HCT116 (cell line): Measurements from ENCODE around the gene SNX3.

Experiments used
- CTCF ChIP-seq, 3 experiments: fragments of 200-600 bp in 1 of 3; sonication (generic) in 1 of 3; IDR thresholded peaks in 2 of 3; conservative IDR thresholded peaks in 1 of 3; 2 replicates each; pipeline ENCODE4 v1.5.1; 2012 to 2017; ENCODE audit warnings: low read depth in 2 of 3, low read length in 2 of 3, antibody characterized with exemption in 1 of 3, borderline replicate concordance in 1 of 3, control low read depth in 1 of 3, mild to moderate bottlenecking in 1 of 3, mixed read lengths in 1 of 3, mixed run types in 1 of 3, moderate library complexity in 1 of 3; ENCODE audit not compliant: insufficient read depth in 1 of 3
- EZH2 ChIP-seq: fragments of 200-600 bp; sonication (generic); IDR thresholded peaks from 2 replicates; pipeline ENCODE4 v1.6.1; 2017; ENCODE audit warnings: antibody characterized with exemption, mixed run types
- EZH2phosphoT487 ChIP-seq: fragments of 200-600 bp; IDR thresholded peaks from 2 replicates; pipeline ENCODE4 v1.6.1; 2018; ENCODE audit warnings: antibody characterized with exemption, borderline replicate concordance
- FOSL1 ChIP-seq: IDR thresholded peaks from 2 replicates; pipeline ENCODE4 v1.6.1; 2012; ENCODE audit warnings: low read depth
- JUND ChIP-seq: IDR thresholded peaks from 2 replicates; pipeline ENCODE4 v1.6.1; 2012
- MAX ChIP-seq: IDR thresholded peaks from 2 replicates; pipeline ENCODE4 v1.6.1; 2012
- POLR2A ChIP-seq: IDR thresholded peaks from 2 replicates; pipeline ENCODE4 v1.7.0; 2011; ENCODE audit warnings: borderline replicate concordance; ENCODE audit not compliant: insufficient read depth, insufficient read length; ENCODE audit errors: extremely low read depth
- POLR2AphosphoS5 ChIP-seq: IDR thresholded peaks from 2 replicates; pipeline ENCODE4 v1.6.1; 2011; ENCODE audit warnings: mild to moderate bottlenecking, low read depth, low read length, moderate library complexity
- SIN3A ChIP-seq: IDR thresholded peaks from 2 replicates; pipeline ENCODE4 v1.6.1; 2012; ENCODE audit warnings: low read depth
- YY1 ChIP-seq: IDR thresholded peaks from 2 replicates; pipeline ENCODE4 v1.6.1; 2011; ENCODE audit warnings: low read length, low read depth, moderate library complexity, mild to moderate bottlenecking; ENCODE audit not compliant: insufficient replicate concordance; ENCODE audit errors: extremely low read depth
- ZNF274 ChIP-seq: fragments of 200-500 bp; sonication (Bioruptor generic); IDR thresholded peaks from 2 replicates; pipeline ENCODE4 v1.6.1; 2014; ENCODE audit warnings: mild to moderate bottlenecking, low read depth, low read length, inconsistent platforms
- TF ChIP-seq, protein P1 (sequence below): IDR thresholded peaks from 2 replicates; pipeline ENCODE4 v1.6.1; 2012; ENCODE audit warnings: low read depth
- TF ChIP-seq, protein P2 (sequence below): IDR thresholded peaks from 2 replicates; pipeline ENCODE4 v1.6.1; 2011; ENCODE audit warnings: mild to moderate bottlenecking, low read length, moderate library complexity; ENCODE audit not compliant: insufficient replicate concordance; ENCODE audit errors: extremely low read depth

DNA sequence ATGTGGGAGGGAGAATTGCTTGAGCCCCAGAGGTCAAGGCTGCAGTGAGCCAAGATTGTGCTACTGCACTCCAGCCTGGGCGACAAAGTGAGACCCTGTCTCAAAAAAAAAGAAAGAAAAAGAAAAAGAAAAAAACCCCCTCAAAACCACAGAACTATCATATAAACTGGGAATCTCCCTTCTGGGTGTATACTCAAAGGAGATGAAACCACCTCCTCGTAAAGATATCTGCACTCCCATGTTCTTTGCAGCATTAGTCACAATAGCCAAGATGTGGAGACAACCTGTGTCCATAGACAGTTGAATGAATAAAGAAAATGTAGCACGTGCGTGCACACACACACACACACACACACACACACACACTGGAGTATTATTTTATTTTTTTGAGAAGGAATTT is 25.5 kb upstream of the SNX3 start:
- TF ChIP-seq POLR2A (no peak), CTCF (IDR thresholded peaks at IDR 0.05 in 2 of 3, conservative IDR thresholded peaks at IDR 0.05 in 1 of 3; ENCODE audit: borderline replicate concordance in 1 of 3, insufficient read depth in 1 of 3, low read depth in 2 of 3, low read length in 2 of 3) (no peak), YY1 (no peak), JUND (no peak), POLR2AphosphoS5 (no peak), ZNF274 (no peak), EZH2 (no peak), EZH2phosphoT487 (no peak), MAX (no peak), FOSL1 (no peak), SIN3A (no peak)
- TF ChIP-seq, protein P1, sequence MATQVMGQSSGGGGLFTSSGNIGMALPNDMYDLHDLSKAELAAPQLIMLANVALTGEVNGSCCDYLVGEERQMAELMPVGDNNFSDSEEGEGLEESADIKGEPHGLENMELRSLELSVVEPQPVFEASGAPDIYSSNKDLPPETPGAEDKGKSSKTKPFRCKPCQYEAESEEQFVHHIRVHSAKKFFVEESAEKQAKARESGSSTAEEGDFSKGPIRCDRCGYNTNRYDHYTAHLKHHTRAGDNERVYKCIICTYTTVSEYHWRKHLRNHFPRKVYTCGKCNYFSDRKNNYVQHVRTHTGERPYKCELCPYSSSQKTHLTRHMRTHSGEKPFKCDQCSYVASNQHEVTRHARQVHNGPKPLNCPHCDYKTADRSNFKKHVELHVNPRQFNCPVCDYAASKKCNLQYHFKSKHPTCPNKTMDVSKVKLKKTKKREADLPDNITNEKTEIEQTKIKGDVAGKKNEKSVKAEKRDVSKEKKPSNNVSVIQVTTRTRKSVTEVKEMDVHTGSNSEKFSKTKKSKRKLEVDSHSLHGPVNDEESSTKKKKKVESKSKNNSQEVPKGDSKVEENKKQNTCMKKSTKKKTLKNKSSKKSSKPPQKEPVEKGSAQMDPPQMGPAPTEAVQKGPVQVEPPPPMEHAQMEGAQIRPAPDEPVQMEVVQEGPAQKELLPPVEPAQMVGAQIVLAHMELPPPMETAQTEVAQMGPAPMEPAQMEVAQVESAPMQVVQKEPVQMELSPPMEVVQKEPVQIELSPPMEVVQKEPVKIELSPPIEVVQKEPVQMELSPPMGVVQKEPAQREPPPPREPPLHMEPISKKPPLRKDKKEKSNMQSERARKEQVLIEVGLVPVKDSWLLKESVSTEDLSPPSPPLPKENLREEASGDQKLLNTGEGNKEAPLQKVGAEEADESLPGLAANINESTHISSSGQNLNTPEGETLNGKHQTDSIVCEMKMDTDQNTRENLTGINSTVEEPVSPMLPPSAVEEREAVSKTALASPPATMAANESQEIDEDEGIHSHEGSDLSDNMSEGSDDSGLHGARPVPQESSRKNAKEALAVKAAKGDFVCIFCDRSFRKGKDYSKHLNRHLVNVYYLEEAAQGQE, result no peak
- TF ChIP-seq, protein P2, sequence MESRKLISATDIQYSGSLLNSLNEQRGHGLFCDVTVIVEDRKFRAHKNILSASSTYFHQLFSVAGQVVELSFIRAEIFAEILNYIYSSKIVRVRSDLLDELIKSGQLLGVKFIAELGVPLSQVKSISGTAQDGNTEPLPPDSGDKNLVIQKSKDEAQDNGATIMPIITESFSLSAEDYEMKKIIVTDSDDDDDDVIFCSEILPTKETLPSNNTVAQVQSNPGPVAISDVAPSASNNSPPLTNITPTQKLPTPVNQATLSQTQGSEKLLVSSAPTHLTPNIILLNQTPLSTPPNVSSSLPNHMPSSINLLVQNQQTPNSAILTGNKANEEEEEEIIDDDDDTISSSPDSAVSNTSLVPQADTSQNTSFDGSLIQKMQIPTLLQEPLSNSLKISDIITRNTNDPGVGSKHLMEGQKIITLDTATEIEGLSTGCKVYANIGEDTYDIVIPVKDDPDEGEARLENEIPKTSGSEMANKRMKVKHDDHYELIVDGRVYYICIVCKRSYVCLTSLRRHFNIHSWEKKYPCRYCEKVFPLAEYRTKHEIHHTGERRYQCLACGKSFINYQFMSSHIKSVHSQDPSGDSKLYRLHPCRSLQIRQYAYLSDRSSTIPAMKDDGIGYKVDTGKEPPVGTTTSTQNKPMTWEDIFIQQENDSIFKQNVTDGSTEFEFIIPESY, result no peak
